ENCODE measurements around the gene PLEKHM3.
"Not testable (repeated sequence)": the region's sequence is repeated elsewhere in the genome, so short reads cannot be mapped to it uniquely, and the experiment has no call there.

Gene PLEKHM3

DNA sequence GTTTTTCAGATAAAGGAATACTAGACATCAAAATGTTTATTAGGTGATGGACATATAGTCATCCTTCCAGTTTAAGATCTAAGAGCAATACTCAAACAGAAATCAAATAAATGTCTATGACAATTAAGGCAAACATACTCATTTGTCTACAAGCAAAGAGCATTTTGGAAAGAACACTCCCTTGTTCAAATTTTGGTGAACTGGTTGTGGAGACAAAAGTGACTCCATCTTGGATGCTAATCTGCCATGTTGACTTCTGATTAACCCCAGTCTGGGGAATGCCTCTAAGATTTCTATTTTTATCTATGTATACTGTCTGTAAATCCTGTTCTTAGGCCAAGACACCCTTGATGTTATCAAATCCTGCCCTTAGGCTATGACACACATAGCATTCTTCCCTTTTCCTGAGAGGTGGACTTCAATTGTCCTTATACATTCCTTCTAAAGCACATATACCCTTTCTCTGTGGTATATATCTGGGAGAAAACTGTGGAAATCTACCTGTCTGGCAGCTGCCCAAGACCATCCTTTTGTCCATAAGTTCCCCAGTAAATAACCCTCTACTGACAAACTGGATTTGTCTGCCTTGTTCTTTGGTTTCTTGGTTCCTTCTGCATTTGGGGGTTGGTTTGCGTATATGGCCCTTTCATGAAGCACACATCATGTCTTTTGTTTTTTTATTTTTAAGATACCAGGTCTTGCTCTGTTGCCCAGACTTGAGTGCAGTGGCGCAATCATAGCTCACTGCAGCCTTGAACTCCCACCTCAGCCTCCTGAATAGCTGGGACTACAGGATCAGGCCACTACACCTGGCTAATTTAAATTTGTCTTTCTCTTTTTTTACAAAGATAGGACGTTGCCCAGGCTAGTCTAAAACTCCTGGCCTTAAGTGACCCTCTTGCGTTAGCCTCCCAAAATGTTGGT is 12.5 kb upstream of the PLEKHM3 start:
- DNase-seq (ENCODE audit: low read depth in 2 of 2) = no peak

DNA sequence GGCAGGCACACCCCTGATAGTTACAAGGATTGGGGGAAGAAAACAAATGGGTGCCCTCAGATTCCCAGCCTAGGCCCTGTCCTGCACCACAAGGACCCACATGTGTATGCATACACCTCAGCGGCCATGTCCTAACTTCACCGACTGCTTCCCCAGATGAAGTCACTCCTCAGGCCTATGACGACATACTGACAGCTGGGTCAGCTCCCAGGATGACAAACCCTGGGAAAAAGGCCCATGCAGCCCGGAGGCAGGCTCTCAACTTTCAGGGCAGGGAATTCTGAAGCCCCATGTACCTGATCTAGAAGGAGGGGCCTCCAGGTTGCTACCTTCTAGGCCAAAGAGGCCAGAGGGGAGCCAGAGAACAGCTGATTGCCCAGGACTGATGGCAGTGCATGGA is 11.0 kb upstream of the PLEKHM3 start:
- no peak for DNase-seq (ENCODE audit: low read depth in 2 of 2)

GRCh38 chr2:208034503-208035140 is 9.3 kb upstream of the PLEKHM3 start:
- no peak for DNase-seq (ENCODE audit: low read depth in 2 of 2)

DNA sequence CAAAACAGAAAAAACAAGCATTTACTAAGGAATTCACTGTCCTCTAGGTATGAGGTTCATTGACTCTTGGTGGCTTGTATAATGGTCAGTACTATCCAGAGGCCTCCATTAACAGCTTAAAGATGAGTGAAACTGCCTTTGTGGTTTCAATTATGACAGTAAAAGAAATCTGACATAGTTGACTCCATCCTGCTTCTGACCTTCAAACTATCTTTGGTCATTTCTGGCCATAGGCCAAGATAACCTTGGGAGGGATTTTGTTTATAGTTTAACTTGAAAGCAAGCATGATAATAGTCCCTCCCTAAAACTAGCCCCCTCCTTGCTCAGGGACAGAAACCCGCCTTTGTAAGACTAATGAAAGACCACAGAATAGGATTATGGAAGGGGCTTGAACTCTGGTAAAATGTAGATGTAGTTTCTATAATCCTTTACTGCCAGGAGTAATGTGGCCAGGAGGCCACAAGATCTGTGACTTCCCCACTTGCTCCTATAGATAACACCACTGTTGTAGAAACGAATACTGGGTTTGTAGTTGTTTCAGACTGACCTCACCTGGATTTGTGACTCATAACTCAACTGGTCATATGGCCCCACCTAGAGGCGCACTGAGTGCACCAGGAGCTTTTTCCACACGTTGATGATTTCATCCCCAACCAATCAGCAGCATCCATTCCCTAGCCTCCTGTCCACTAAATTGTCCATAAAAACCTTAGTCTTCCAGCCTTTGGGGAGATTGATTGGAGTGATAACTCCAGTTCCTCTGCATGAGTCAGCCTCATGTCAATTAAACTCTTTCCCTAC is 8.6 kb upstream of the PLEKHM3 start:
- DNase-seq (ENCODE audit: low read depth in 2 of 2) = no peak

- DNase-seq (ENCODE audit: low read depth in 2 of 2) = no peak
Measured at GRCh38 chr2:208031608-208032019, 6.3 kb upstream of the PLEKHM3 start.

GRCh38 chr2:208025814-208026184 is 472 bp upstream of the PLEKHM3 start:
- no peak for DNase-seq (ENCODE audit: low read depth in 2 of 2)

- no peak for DNase-seq (ENCODE audit: low read depth in 2 of 2)
Measured at GRCh38 chr2:208024091-208024490, 1.2 kb downstream of the PLEKHM3 start.

DNA sequence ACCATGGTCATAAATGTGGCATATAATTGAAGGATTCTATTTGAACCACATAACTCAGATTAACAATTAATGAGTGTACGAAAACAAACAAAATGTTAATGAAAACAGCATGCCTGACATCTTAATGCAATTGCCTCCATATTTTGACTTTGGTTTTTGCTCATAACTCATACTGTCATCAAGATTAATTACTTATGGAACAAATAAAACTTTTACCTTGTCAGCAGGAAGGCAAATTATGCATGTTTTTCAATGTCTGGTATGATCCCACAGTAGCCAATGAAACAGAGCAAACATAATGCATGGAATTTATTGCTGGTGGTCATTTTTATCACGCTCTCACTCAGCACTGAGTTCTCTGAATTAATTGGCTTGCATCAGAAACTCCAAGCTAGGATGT is 5.1 kb downstream of the PLEKHM3 start:
- DNase-seq (ENCODE audit: low read depth in 2 of 2) = no peak

- DNase-seq (ENCODE audit: low read depth in 2 of 2) = not testable (repeated sequence)
Measured at GRCh38 chr2:208018124-208018712, 7.1 kb downstream of the PLEKHM3 start.

- DNase-seq (ENCODE audit: low read depth in 2 of 2) = no peak
Measured at GRCh38 chr2:208017721-208018120, 7.6 kb downstream of the PLEKHM3 start.

- DNase-seq (ENCODE audit: low read depth in 2 of 2) = no peak
Measured at GRCh38 chr2:208015475-208015874, 9.9 kb downstream of the PLEKHM3 start.

DNA sequence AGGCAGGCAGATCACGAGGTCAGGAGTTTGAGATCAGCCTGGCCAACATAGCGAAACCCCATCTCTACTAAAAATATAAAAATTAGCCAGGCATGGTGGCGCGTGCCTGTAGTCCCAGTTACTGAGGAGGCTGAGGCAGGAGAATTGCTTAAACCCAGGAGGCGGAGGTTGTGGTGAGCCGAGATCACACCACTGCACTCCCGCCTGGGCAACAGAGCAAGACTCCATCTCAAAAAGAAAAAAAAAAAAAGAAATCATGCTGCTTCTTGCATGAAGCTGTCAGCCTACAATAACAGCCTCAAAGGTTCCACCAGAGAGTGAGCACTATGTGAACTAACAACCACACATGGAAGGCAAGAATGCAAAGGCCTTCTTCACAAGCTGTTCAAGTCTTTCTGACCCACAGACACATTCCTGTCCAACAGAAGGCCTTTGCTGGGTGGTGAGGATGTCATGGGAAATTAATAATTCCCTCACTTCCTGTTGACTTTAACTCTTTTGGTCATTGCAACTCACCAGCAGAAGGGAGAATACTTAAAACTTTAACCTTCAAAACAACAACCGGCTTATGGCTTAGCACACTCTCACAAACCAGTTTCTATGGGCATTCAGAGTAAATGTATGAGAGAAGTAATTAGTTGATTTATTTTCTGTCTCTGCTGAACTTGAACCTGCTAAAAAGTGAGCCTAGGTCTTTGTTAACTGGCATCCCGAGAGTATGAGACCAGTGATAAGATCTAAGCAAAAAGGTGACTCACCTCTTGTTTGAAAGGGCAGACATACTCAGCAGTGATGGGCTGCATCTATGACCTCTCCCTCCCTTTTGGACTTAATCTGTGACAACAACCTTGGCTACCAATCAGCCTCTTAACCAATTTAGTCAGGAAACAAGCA is 11.8 kb downstream of the PLEKHM3 start:
- DNase-seq (ENCODE audit: low read depth in 2 of 2) = no peak

- no peak for DNase-seq (ENCODE audit: low read depth in 2 of 2)
Measured at GRCh38 chr2:208012449-208012848, 12.9 kb downstream of the PLEKHM3 start.

DNA sequence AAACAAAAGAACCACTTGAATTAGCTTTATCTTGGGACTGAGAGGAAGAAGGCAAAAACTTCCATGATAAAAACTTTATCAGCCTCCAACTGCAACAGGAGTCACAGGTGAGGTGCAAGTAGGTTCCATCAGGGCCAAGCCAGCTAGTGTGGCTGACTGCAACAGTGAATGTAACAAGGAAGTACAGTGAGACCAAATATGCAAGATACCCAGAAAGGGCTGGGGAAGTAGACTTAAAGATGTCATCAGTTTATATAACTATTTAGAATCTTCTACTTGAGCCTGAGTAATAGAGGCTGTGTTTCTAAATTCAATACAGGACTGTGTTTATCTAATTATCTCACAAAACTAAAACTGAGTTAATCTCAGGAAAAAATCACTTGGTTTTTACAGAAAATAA is 14.8 kb downstream of the PLEKHM3 start:
- DNase-seq (ENCODE audit: low read depth in 2 of 2) = no peak

GRCh38 chr2:208006833-208007232 is 18.5 kb downstream of the PLEKHM3 start:
- no peak for DNase-seq (ENCODE audit: low read depth in 2 of 2)

GRCh38 chr2:208006337-208006736 is 19.0 kb downstream of the PLEKHM3 start:
- no peak for DNase-seq (ENCODE audit: low read depth in 2 of 2)

DNA sequence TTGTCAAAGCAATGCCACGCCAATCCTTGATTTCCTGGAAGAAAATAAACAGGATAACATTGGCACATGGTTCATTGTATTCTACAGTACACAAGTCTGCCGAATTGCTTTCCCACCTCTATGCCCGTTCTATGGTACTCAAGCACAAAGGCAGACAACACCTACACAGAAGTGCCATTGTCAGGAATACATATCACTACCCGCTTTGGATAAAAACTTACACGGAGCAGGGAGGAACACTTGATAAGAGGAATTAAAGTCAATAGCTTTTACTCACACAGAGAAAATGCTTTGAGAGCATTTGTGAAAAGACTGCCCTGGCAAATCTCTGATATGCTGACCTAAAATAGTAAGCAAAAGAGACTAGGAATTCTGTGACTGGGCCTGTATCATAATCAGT is 23.4 kb downstream of the PLEKHM3 start:
- DNase-seq (ENCODE audit: low read depth in 2 of 2) = no peak

DNA sequence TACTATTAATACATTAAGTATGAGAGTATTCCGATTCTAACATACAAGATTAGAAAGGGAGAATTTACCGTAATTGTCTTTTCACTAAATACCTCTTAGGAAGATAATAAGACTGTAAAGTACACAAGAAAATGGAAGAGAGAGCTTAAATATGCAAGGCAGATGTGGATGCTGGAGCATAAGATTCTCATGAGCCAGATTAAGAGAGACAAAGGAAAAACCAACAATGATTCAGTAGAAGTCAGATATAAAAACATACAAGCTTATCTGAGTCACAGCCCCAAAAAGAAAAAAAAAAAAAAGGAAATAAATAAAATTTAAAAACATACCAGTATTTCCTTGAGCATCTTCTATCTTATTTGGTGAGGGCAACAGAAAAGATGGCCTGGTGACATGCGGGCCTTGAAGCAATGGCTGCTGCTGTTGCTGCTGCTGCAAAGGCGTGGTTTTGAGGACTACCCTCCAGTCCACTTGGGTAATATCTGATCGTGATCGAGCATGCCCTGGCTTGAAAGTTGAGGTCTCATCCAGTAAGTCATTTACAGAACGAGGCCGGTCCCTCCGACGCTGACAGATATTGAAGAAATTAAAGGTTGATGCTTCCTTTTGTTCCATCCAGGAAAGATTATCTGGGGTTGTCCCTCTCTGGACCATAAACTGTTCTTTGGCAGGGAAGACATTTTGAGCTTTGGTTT is 24.5 kb downstream of the PLEKHM3 start:
- DNase-seq (ENCODE audit: low read depth in 2 of 2) = no peak

DNA sequence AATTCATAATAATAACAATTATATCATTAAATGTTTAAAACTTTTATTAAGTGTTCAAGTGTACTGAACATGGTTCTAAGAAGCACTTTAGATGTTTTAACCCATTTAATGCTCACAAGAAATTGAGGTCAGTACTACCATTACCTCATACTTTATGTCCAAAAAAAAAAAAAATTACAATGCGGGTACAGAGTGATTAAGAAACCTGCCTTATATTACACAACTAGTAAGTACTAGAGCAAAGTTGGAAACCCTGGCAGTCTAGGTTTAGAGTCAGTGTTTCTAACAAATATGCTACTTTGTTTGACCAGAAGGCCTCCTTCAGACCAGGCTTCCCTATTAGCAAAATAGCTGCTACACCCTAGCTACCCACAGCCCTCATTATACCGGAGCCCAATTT is 28.5 kb downstream of the PLEKHM3 start:
- DNase-seq (ENCODE audit: low read depth in 2 of 2) = no peak

DNA sequence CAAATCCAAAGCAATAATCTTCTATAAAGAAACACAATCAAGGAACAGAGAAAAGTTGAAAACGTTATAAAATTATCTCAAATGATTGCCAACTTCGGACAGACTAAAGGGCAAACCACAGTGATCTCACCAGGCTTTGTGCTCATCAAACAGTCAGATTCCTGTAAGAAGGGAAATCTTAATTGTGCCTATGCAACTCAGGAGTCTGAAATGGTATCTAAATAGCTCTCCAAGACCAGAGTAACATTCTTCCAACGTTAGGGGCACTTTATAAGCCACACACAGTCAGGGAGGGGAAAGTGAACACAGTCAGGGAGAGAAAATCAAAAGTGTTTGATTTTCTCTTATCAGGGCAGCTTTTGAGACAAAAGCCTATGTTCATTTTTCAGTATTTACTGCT is 29.4 kb downstream of the PLEKHM3 start:
- no peak for DNase-seq (ENCODE audit: low read depth in 2 of 2)
